DMS 273 treated with DMSO at 0.1 percent for 48 hours (cell line): ENCODE data around the gene DNAJC28.
"Not testable (repeated sequence)": the region's sequence is repeated elsewhere in the genome, so short reads cannot be mapped to it uniquely, and the experiment has no call there.

ENCODE experiments used
- DNase-seq: peaks from one replicate; lab custom pipeline; 2025; lab: John Stamatoyannopoulos, UW

The DNAJC28 gene

DNA sequence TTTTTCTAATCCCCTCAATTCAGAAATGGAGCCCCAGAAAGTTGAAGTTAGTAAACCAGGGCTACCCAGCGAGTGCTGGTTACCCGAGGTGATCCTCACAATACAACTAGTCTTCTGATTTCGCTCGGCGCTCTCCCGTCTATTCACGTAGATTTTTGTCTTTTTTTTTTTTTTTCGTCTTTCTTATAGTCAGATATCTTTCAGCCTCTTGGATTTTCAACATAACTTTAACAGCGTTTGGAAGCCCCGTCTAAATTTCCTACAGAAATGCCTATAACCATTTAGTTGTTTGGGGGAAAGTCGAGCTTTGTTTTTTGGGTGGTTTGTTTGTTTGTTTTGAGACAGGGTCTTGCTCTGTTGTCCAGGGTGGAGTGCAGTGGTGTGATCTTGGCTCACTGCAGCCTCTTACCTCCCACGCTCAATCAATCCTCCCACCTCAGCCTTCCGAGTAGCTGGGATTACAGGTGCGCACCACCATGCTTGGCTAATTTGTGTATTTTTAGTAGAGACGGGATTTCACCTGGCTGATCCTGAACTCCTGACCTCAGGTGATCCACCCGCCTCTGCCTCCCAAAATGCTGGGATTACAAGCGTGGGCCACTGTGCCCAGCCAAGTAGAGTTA lies 10.9 kb downstream of the DNAJC28 start:
- DNase-seq = no peak

DNA sequence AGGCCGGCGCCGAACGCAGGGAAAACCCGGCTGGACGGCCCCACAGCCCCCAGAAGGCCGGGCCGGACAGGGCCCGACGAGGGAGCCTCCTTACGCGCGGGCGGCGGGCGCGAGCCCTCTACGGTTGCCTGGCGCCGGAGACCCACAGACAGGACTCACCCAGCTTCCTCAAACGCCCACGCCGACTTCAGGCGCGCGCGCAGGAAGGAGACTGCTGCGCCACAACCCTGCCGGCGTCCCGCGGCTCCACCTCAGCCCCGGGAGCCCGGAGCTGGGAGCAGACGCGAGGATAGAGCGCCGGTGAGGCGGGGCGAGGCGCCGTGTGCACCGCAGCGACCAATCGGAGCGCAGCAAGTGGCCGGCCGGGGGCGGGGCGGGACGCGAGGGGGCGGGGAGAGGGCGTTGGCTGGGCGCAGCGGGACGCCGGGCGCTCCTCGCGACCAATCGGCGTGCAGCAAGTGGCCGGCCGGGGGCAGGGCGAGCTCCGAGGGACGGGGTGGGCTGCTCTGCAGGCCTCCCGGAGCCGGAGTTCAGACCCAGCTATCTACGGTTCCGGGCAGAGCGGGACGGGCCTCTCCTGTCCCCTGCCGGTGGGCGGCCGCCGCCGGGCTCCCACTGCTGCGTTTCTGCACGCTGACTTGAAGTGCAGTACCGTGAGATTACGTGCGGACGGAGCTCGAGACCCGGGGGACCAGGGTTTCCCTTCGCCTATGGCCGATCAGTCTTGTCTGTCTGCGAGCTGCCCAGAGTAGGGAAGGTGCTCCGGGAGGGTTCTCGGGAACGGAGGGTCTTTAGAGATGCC lies 11.6 kb downstream of the DNAJC28 start, which contains the start of gene TMEM50B:
Gene TMEM50B (minus strand): TSS at position 296 of the 802 bp plus-strand sequence. CDS start 11,089 bp downstream, outside the sequence.
- DNase-seq = peak; percentile 73

DNA sequence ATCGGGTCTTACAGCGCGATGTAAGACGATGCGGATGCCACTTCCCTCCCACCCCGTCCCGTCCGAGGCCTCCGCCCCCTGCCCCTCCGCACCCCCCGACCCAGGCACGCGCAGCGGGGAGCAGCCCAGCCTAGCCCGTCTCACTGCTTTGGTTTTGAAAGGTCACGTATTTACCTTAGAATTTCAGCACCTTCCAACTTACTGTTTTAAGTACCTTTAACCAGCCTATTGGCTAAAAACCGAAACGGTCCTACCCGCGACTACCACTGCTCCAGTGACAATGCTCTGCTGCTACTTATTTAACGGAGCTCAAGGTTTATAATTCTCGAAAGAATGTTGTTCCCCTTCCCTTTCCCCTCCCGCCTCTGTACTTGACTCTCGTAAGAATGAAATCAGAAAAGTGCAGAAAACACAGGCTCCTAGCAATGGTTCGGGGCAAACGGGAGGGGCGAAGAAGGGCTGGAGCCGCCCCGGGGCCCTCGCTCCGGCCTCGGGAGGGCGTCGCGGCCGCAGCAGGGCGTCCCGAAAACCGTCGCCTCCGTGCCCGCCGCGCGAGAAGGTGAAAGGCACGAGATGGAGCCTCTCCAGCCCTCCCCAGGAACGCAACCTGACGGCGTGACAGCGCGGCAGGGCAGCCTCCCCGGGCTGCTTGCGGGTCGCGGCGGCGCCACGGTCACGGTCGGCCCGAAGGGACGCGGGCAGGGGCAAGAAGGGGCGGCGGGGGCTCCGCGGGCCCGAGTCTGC lies 12.4 kb downstream of the DNAJC28 start:
- DNase-seq = peak; percentile 14

DNA sequence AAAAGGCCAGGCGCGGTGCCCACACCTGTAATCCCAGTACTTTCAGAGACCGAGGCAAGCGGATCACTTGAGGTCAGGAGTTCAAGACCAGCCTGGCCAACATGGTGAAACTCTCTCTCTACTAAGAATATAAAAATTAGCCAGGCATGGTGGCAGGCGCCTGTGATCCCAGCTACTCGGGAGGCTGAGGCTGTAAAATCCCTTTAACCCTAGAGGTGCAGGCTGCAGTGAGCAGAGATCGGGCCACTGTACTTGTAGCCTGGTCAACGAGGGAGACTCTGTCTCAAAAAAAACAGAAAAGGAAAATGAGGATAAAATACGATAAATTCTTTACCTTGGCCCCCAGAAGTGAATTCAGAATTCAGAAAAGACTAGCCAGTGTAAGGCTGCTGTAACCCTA lies 13.3 kb downstream of the DNAJC28 start:
- DNase-seq = no peak

DNA sequence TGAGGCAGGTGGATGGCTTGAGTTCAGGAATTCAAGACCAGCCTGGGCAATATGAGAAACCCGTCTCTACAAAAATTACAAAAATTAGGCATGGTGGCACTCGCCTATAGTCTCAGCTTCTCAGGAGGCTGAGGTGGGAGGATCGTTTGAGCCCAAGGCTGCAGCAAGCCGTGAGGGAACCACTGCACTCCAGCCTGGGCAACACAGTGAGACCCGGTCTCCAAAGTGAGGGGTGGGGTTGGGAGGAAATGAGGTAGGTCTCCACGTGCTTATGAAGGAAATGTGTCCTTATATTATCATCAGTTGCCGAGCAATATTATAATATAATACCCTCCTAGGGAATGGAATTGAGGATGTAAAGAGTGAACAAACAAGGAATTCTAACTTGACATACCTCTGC lies 14.4 kb downstream of the DNAJC28 start:
- DNase-seq = no peak

DNA sequence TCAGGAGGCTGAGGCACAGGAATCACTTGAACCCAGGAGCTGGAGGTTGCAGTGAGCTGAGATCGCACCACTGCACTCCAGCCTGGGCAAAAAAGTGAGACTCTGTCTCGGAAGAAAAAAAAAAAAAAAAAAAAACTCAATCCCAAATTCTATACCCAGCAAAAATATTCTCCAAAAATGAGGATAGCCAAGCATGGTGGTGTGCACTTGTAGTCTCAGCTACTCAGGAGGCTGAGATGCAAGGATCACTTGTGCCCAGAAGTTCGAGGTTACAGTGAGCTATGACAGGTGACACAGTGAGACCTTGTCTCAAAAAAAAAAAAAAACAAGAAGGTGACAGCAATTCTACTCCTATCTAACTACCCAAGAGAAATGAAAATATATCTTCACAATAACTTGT lies 18.2 kb downstream of the DNAJC28 start:
- no peak for DNase-seq

DNA sequence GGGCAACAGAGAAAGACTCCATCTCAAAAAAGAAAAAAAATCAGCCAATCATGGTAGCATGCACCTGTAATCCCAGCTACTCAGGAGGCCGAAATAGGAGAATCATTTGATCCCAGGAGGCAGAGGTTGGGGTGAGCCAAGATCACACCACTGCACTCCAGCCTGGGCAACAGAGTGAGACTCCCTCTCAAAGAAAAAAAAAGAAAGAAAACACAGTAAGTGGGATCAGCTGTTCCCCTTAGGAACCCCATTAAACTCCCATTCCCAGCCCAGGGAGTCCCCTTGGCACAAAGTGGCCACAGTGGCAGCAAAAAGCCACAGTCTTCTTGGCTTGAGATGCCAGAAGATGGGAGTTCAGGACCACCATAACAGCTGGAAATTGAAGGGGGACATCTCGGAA lies 20.8 kb downstream of the DNAJC28 start:
- DNase-seq = no peak

DNA sequence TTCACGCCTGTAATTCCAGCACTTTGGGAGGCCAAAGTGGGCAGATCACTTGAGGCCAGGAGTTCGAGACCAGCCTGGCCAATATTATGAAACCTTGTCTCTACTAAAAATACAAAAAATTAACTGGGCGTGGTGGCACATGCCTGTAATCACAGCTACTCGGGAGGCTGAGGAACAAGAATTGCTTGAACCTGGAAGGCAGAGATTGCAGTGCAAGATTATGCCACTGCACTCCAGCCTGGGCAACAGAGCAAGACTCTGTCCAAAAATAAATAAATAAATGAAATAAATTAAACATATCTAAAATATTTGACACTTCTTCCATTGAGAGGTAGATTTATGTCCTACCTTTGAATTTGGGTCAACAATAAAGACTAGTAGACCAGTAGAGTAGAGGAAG lies 22.3 kb downstream of the DNAJC28 start:
- DNase-seq = not testable (repeated sequence)

DNA sequence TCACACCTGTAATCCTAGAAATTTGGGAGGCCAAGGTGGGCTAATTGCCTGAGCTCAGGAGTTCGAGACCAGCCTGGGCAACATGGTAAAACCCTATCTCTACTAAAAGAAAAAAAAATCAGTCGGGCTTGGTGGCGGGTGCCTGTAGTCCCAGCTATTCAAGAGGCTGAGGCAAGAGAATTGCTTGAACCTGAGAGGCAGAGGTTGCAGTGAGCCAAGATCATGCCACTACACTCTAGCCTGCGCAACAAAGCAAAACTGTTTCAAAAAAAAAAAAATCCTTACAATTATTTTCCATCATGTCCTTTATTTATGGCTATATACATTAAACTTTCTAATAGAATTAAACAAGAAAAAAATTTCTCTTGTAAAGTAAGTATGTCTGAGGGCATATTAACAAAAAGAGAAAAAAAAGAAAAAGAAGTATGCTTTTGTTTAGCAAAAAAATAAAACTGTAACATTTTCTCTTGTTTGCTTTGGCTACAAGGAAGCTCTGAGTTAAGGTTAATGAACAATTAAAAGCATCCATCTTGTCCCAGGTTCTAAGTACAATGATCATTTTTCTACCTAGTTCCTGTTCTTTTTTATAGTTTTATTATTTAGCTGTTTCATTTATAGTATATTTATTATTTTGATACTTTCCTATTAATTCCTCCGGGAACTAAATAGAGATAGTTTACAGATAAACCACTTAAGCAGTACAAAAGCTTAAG lies 29.8 kb downstream of the DNAJC28 start:
- no peak for DNase-seq

DNA sequence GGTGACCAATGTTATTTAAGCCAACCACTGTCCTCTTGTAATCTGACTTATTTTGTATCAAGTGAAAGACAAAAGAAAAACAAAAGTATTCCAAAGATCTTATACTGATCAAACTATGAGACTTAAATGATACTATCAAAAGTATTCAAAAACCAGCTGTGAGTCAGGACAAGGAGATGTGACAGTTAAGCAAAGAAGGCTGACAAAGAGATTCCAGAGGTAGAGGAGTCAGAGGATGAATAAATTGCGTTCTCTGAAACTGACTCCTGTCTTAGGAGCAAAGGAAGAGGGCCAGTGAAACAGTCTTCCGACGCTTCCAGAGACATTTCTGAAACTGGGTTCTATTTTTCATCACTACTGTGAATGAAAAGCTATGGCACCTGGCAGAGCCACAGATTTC lies 32.7 kb downstream of the DNAJC28 start:
- no peak for DNase-seq

DNA sequence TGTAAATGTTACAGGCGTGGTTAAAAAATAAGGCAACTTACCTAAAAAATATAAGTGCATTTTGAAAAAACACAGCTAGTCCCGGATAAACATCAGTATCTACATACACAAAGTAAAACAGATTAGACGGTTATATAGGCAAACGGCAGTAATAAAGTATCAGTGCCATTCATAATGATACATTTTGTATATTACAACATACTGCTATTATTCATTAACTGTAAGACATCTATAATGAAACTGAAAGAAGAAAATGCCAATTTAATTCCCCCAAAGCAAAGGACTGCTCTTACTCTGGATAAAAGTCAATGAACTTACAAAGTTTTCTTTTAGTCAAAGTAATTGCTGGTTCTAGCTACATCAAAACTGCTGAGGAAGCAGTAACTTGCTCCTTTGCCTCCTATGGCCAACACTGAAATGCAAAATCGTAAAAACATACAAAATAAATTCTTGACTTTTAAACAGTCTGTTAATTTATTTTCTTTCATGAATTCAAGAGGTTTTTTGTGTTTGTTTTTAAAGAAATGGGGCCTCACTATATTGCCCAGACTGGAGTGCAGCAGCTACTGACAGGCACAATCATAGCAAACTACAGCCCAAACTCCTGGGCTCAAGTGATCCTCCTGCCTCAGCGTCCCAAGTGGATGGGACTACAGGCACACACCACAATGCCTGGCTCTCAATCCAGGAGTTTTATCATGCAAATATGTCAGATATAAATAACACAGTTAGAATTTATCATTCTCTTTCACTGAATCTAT lies 35.6 kb downstream of the DNAJC28 start:
- DNase-seq = no peak

DNA sequence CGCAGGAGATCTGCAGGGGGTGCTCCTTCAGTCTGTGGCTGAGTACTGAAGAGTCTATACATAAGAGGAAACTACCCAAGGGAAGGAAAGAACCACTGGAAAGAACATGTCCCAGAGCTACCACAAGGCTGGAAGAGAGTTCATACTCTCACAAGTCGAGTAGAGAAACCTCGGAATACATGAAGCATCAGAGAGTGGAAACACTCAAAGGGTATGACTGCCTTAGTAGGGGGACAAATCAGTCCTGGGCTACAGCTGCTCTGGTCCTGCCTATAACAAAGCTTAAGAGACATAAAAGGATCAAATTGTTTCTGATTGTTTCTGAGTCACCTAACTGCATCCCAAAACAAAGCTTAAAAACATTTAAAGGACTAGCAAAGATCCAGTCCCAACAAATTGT lies 39.2 kb downstream of the DNAJC28 start:
- DNase-seq = no peak

DNA sequence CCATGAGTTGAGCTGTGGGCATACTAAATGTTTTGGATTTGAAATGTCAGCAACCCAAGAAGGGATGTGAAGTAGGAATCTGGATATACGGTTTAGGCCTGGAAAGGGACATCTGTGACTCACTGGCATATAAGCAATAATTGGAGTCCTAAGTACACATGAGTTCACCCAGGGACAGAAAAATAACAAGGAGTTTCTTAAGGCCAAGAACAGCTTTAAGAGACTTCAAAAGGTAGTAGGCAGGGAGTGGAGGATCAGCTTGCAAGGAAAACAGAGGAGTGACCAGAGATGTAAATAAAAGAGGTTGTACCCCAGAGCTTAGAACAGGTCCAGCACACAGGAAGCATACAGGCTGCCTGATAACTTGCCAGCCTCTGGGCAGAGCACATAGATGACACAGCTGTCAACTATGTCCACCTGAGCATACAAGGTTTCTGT lies 39.9 kb downstream of the DNAJC28 start:
- no peak for DNase-seq

DNA sequence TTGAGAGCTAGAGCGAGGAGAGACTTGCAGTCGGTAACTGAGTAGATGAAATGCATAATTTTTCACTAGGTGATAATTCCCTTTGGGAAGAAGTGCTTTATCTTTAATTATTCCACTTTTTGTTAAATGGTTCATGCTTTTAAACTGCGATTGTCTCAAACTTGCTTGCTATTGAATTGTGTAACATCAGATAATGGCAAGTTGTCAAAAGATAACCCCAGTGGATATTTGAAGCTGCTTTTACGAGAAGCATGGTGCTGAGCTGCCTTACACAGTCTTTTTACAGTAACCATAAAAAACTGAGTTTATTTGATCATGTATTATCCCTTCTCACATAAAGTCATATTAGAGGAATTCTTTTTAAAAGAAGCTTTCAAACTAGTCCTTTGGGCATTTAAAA lies 41.9 kb downstream of the DNAJC28 start:
- no peak for DNase-seq

DNA sequence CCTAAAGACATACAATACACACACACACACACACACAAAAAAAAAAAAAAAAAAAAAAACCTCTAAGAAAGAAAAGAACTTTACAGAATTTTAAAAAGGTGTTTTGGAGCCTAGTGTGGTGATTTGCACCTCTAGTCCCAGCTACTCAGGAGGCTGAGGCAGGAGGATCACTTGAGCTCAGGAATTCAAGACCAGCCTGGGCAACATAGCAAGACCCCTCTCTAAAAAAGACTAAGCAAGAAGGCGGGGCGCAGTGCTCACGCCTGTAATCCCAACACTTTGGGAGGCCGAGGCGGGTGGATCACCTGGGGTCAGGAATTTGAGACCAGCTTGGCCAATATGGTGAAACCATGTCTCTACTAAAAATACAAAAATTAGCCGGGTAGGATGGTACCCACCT lies 44.9 kb downstream of the DNAJC28 start:
- not testable (repeated sequence) for DNase-seq

DNA sequence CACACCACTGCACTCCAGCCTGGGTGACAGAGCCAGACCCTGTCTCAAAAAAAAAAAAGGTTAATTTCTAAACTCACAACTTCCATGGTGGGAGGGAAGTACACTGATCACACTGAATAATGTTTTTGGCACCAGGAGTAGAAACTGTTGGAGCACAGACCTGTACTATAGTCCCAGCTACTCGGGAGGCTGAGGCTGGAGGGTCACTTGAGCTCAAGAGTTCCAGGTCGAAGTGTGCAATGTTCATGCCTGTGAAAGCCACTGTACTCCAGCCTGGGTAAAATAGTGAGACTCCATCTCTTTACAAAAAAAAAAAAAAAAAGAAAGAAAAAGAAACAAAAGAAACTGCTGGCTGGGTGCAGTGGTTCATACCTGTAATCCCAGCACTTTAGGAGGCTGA lies 47.0 kb downstream of the DNAJC28 start:
- DNase-seq = no peak

DNA sequence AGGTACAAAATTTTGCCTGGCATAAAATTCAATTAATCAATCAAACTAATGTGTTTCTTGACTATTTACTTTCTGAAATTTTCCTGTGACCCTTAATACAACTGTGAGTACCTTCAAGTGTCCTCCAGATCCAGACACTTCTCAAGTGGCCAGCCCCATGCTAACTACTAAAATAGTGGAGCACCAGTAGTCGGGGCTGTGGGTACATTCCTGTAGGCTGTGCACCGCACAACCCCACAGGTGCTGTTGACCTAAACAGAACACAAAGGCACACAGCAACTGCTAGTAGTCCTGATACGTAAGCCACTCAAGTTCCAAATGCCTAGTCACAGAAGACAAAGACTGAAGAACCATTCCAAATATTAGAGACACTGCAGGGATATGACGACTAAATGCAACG lies 48.3 kb downstream of the DNAJC28 start:
- no peak for DNase-seq

DNA sequence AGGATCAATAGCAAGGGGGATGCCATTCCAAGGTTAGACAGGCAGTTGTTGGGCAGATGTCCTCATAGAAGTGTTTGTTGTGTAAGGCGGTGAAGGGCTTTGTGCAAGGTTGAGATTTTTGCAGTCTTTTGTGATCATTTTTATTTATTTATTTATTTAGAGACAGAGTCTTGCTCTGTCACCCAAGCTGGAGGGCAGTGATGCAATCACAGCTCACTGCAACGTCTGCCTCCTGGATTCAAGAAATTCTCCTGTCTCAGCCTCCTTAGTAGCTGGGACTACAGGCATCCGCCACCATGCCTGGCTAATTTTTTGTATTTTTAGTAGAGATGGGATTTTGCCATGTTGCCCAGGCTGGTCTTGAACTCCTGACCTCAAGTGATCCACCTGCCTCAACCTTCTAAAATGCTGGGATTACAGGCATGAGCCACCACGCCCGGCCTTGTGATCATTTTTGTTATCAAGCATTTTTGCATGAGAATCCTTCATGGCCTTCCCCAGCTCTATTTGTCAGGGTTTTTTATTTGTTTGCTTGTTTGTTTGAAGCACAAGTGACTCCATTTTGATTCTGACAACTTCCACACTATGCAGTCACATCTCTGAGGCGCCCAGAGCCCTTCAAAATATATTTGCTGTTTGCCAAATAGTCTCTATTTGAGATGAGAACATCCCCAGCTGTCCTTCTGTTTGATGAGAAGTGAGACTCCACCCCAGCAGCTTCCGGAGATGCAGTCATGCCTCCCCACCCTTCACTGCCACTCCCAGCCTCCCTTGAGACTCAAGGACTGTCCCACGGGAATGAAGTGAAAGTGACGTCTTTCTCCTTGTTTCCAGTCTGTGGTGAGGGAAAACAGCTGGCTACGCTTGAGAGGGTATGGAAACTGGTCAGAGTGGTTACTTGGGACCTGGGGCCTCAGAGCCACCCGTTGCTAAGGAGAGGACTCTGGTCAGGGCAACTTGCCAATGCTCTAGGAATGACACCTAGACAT lies 49.7 kb downstream of the DNAJC28 start:
- no peak for DNase-seq
